Tibial nerve (tissue), 3 donors: ENCODE data around the gene PAPPA.

Experiments
- POLR2A ChIP-seq, 2 donors: fragments of 450-650 bp; IDR thresholded peaks; one replicate each; pipeline ENCODE4 v1.6.1; 2017; ENCODE audit warnings: antibody characterized with exemption in 2 of 2, mild to moderate bottlenecking in 2 of 2, moderate library complexity in 2 of 2
- TF ChIP-seq, protein P1 (sequence below), 5 experiments: fragments of 200-600 bp in 3 of 5; fragments of 450-650 bp in 2 of 5; sonication (generic) in 3 of 5; IDR thresholded peaks; one replicate each; pipeline ENCODE4 v1.5.1; 2016 to 2019; ENCODE audit warnings: antibody characterized with exemption in 5 of 5, mild to moderate bottlenecking in 3 of 5, moderate library complexity in 2 of 5

DNA sequence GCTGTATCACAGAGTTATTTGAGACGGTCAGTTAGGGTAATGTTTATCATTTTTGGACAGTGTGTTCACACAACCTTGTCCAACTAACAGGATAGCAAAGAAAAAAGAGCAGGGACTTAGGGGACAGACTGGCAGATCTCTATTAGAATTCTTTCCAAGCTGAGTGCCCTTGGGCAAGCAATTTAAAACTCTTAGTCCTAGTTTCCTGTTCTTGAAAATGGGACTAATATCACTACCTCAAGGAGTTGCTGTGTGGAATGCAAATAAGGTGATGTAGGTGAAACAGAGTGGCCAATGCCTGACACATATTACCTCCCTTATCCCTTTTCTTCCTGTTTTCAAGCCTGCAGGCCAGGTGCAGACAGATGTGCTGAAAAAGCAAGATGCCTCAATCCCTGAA lies 186.7 kb downstream of the PAPPA start:
- TF ChIP-seq, protein P1, sequence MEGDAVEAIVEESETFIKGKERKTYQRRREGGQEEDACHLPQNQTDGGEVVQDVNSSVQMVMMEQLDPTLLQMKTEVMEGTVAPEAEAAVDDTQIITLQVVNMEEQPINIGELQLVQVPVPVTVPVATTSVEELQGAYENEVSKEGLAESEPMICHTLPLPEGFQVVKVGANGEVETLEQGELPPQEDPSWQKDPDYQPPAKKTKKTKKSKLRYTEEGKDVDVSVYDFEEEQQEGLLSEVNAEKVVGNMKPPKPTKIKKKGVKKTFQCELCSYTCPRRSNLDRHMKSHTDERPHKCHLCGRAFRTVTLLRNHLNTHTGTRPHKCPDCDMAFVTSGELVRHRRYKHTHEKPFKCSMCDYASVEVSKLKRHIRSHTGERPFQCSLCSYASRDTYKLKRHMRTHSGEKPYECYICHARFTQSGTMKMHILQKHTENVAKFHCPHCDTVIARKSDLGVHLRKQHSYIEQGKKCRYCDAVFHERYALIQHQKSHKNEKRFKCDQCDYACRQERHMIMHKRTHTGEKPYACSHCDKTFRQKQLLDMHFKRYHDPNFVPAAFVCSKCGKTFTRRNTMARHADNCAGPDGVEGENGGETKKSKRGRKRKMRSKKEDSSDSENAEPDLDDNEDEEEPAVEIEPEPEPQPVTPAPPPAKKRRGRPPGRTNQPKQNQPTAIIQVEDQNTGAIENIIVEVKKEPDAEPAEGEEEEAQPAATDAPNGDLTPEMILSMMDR (IDR thresholded peaks at IDR 0.05): no peak
- no peak for TF ChIP-seq POLR2A (IDR thresholded peaks at IDR 0.05)
